ENCODE measurements around the gene IQCH.
"Not testable (repeated sequence)": the region's sequence is repeated elsewhere in the genome, so short reads cannot be mapped to it uniquely, and the experiment has no call there.

IQCH gene

DNA sequence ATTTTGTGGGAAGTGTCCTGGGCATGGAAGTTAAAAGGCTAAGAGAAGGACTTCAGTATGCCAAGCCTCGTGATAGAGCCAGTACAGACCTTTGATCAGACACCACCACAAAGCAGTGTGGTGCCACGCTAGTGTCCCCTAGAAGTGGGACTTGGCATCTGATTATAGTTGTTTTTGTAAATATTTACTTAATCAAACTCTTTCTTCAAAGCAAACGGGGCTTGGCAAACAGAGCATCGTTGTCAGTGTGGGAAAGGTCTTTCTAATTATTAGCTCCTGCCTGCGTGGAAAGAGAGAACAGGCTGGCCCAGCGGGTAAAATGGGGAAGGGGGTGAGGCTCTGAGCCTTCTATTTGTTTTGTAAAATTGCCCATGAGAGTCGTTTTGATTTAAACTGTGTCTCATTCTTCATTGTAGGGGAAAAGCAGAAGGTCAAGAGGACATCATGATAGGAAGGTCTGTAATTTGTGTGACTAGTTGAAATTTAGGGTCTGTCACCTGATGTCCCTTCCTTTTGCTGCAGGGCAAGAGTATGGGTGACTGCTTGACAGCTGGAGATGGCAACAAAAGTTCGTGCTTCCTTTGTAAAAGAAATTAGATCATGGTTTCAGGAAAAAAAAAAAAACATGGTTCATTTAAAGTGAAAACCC, 105.0 kb downstream of the IQCH start:
- no peaks in the 10 kb centered on the region for H3K36me3 ChIP-seq (ENCODE audit: insufficient read depth, low read length)
- H3K4me1 ChIP-seq (ENCODE audit: insufficient read depth, low read length): peaks cover 32% of the 10 kb centered on the region
- no peak overlapping the region for H2AFZ ChIP-seq (ENCODE audit: low read depth, low read length)
- no peak overlapping the region for H3K4me3 ChIP-seq (ENCODE audit: low read length)
- peaks cover 2% of the 10 kb centered on the region for H3K9me3 ChIP-seq (ENCODE audit: low read length)
- no peaks in the 10 kb centered on the region for H3K27me3 ChIP-seq (ENCODE audit: insufficient read depth, low read length)

DNA sequence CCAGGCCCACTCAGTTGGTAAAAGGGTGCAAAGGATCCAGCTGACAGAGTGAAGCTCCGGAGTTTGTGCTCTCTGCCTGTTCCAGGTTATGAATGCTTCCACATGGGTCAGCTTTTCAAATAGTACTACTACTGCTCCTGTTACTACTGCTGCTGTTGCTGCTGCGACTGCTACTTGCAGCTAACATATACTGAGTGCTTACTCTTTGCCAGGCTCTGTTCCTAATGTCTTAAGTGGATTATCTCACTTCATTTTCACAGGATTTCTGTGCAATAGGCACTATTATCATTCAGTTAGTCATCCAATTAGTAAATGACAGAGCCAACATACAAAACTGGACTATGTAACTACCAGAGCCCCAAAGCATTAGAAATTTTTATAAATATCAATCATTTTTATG, 106.5 kb downstream of the IQCH start:
- no peaks in the 10 kb centered on the region for H3K27me3 ChIP-seq (ENCODE audit: insufficient read depth, low read length)
- H3K9me3 ChIP-seq (ENCODE audit: low read length): no peaks in the 10 kb centered on the region
- peaks cover 32% of the 10 kb centered on the region for H3K4me1 ChIP-seq (ENCODE audit: insufficient read depth, low read length)
- no peak overlapping the region for H2AFZ ChIP-seq (ENCODE audit: low read depth, low read length)
- no peak overlapping the region for H3K4me3 ChIP-seq (ENCODE audit: low read length)
- no peaks in the 10 kb centered on the region for H3K36me3 ChIP-seq (ENCODE audit: insufficient read depth, low read length)

DNA sequence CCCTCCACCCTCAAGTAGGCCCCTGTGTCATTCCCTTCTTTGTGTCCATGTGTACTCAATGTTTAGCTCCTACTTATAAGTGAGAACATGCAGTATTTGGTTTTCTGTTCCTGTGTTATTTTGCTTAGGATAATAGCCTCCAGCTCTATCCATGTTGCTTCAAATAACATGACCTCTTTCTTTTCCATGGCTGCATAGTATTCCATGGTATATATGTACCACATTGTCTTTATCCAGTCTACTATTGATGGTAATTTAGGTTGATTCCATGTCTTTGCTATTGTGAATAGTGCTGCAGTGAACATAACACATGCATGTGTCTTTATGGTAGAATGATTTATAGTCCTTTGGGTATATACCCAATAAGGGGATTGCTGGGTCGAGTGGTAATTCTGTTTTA, 109.1 kb downstream of the IQCH start:
- H3K4me3 ChIP-seq (ENCODE audit: low read length); H3K27me3 ChIP-seq (ENCODE audit: insufficient read depth, low read length); H2AFZ ChIP-seq (ENCODE audit: low read depth, low read length); H3K9me3 ChIP-seq (ENCODE audit: low read length); H3K36me3 ChIP-seq (ENCODE audit: insufficient read depth, low read length): not testable (repeated sequence)
- peaks cover 20% of the 10 kb centered on the region for H3K4me1 ChIP-seq (ENCODE audit: insufficient read depth, low read length)

DNA sequence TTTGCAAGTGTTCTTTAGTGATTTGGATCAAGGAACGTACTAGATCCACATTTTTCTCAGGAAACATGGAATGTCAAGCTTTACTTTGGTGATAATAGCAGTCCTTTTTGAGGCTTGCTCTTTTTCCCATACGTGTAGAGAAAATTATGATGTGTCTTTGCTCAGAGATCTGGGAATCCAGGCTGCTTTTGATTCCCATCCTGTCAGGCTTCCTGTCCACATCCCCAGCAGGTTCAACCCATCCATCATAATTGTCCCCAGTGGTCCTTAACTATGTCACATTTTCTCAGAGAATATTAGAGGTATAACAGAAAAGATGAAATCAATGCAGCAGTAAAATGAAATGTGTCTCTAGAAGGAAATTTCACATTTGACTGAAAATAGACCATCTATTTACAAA, 111.4 kb downstream of the IQCH start:
- H3K4me1 ChIP-seq (ENCODE audit: insufficient read depth, low read length): no peaks in the 10 kb centered on the region
- H3K4me3 ChIP-seq (ENCODE audit: low read length): no peak overlapping the region
- H2AFZ ChIP-seq (ENCODE audit: low read depth, low read length): no peak overlapping the region
- no peaks in the 10 kb centered on the region for H3K36me3 ChIP-seq (ENCODE audit: insufficient read depth, low read length)
- no peaks in the 10 kb centered on the region for H3K9me3 ChIP-seq (ENCODE audit: low read length)
- H3K27me3 ChIP-seq (ENCODE audit: insufficient read depth, low read length): no peaks in the 10 kb centered on the region

DNA sequence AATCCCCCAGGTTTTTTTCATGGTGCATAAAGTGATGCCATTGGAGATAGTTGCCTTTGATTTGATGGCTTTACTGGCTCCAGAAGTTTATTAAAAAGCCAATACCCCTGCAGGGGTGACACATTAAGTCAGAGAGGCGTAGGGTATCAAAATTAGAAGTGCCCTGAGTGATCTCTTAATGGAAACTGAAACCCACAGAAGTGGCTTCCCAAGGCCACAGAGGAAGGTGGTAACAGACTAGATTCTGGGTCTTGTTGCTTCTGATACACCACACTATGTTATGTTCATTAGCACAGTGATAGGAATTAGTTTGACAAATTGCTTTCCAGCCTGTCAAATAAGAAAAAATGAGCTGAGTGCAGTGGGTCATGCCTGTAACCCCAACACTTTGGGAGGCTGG, 112.3 kb downstream of the IQCH start:
- Histone ChIP-seq H3K4me1 (ENCODE audit: insufficient read depth, low read length) (no peaks in the 10 kb centered on the region), H3K9me3 (ENCODE audit: low read length) (no peaks in the 10 kb centered on the region), H2AFZ (ENCODE audit: low read depth, low read length) (no peak overlapping the region), H3K4me3 (ENCODE audit: low read length) (no peak overlapping the region), H3K36me3 (ENCODE audit: insufficient read depth, low read length) (no peaks in the 10 kb centered on the region), H3K27me3 (ENCODE audit: insufficient read depth, low read length) (no peaks in the 10 kb centered on the region)

DNA sequence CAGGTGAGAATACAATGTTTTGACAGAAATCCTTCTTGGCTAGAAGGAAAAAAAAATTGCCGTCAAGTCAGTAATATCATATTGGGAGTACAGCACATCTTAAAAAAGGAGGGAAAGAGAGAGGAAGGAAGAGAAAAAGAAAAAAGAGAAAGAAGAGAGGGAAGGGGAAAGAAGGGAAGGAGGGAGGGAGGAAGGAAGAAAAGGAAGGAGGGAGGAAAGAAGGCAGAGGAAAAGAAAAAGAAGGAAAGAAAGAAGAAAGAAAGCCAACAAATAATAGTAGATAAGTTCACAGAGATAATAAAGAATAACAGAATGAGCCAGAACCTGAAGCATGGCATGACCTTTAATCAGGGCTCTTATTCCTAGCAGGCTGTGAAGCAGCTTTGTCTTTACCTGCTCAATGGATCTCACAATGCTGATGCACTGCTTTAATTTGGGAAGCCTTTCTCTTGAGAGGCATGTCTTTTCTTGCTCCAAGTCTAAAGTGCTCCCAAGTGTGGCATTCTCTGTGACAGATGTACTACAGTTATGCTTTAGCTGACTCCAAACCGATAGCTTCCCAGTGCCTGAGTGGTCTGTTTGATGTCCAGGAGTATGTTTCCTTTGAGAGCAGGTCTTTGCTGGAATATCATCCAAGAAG, 114.9 kb downstream of the IQCH start:
- Histone ChIP-seq H3K4me1 (ENCODE audit: insufficient read depth, low read length) (no peaks in the 10 kb centered on the region), H2AFZ (ENCODE audit: low read depth, low read length) (no peak overlapping the region)

DNA sequence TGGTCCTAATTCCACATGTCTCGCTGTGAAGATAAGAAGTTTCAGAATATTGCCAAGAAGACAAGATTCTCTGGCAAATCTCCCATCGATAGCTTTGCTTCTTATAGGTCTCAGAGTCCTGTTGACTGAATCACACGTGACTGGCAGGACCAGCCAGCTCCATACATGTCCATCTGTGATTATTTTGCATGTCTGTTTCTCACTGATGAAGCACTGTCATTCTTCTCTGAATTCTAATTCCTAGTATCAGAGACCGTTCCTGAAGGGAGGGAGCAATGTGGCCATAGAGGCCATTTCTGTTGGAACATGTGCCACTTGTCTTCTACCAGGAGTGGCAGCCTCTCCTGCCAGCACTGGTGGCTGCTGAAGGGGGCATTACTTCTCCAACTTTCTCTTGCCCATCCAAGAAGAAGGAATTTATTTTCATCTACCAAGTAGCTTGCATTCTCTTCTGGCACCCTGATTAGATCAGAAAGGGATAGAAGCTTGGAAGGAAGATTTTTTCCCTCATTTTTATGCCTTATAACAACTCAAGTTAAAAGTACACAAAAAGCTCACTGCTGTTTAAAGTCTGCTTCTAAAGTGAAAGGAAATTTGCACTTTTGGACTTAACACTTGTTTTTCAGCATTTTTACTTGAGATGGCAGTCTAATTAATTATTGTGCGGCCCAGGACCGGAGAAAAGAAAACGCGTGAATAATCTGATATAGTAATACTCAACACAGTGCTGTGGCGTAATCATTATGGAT, 115.8 kb downstream of the IQCH start:
- no peak overlapping the region for H3K4me3 ChIP-seq (ENCODE audit: low read length)
- no peak overlapping the region for H2AFZ ChIP-seq (ENCODE audit: low read depth, low read length)
- no peaks in the 10 kb centered on the region for H3K4me1 ChIP-seq (ENCODE audit: insufficient read depth, low read length)
- H3K9me3 ChIP-seq (ENCODE audit: low read length): no peaks in the 10 kb centered on the region
- H3K27me3 ChIP-seq (ENCODE audit: insufficient read depth, low read length): no peaks in the 10 kb centered on the region
- H3K36me3 ChIP-seq (ENCODE audit: insufficient read depth, low read length): no peaks in the 10 kb centered on the region

More for the DNA sequence above, 114.9 kb downstream of the IQCH start:
- Histone ChIP-seq H3K9me3 (ENCODE audit: low read length) (no peaks in the 10 kb centered on the region), H3K4me3 (ENCODE audit: low read length) (no peak overlapping the region), H3K36me3 (ENCODE audit: insufficient read depth, low read length) (no peaks in the 10 kb centered on the region), H3K27me3 (ENCODE audit: insufficient read depth, low read length) (no peaks in the 10 kb centered on the region)

DNA sequence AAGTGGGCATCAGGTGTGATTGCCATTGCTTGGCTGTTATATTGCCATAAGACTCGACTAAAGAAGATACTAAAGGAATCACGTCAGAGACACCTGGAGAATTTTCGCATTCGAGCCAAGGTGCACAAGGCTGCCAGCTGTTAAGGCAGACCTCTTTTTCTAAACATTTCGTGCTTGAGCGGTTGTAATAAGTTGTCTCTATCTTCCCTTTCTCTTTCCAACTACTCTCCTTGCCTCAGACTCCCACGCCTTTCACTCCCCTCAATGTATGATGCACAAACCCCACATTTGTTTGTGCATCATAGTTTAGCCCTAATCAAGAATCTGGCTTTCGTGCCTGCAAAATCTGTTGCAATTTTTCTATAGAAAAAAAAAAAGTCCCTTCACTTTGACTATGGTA, 118.0 kb downstream of the IQCH start:
- Histone ChIP-seq H3K36me3 (ENCODE audit: insufficient read depth, low read length) (no peaks in the 10 kb centered on the region), H3K27me3 (ENCODE audit: insufficient read depth, low read length) (no peaks in the 10 kb centered on the region), H3K4me3 (ENCODE audit: low read length) (no peak overlapping the region), H3K9me3 (ENCODE audit: low read length) (no peaks in the 10 kb centered on the region), H2AFZ (ENCODE audit: low read depth, low read length) (no peak overlapping the region), H3K4me1 (ENCODE audit: insufficient read depth, low read length) (no peaks in the 10 kb centered on the region)

DNA sequence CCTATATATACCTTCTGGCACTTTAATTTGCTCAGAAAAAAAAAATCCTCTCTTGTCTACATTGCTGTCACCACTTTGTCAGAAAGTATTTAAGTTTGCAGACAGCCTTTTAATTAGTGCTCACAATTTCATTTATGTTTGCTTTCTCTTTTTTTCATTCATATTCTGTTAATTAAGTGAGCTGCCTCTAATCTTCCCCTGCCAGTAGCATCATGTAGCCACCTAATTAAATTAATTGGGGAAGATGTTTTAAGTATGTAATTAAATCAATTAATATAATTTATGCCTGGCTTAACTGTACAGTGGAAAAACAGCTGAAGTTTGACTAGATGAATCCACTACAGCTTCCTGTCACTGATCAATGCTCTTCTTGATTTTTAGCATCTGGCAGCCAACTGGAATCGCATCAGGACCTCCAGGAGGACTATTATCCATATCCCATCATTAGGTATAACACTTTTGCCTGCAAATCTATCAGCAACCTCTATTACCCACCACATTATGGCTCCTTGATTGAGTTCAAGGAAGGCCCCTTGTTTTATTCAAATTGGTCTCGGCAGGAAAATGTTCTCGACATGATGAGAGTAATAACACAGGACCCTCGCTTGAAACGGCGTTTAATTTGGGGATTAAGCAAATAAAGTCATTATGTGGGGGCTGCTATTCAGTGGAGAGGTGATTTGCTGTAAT, 118.5 kb downstream of the IQCH start:
- Histone ChIP-seq H3K4me1 (ENCODE audit: insufficient read depth, low read length) (no peaks in the 10 kb centered on the region), H3K4me3 (ENCODE audit: low read length) (no peak overlapping the region), H3K36me3 (ENCODE audit: insufficient read depth, low read length) (no peaks in the 10 kb centered on the region), H3K27me3 (ENCODE audit: insufficient read depth, low read length) (no peaks in the 10 kb centered on the region), H2AFZ (ENCODE audit: low read depth, low read length) (no peak overlapping the region), H3K9me3 (ENCODE audit: low read length) (no peaks in the 10 kb centered on the region)

DNA sequence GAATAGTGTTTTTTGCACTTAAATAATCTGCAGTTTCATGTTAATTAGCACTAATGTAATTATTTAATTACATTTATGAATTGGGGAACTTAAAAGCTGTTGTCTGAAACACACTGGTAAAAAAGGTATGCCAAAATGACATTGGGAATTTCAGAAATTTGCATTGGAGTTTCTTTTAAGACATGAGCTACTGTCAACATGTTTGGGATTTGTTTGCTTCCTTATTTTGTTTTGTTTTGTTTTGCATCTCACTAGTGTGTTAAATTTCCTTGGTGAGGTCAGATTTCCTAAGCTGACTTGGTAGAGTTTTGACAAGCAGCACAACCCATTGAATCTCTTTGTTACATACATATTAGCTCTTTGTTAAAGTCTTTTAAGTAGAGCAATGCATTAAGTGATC, 119.4 kb downstream of the IQCH start:
- Histone ChIP-seq H3K4me1 (ENCODE audit: insufficient read depth, low read length) (no peaks in the 10 kb centered on the region), H3K9me3 (ENCODE audit: low read length) (no peaks in the 10 kb centered on the region), H3K4me3 (ENCODE audit: low read length) (no peak overlapping the region), H3K27me3 (ENCODE audit: insufficient read depth, low read length) (no peaks in the 10 kb centered on the region), H2AFZ (ENCODE audit: low read depth, low read length) (no peak overlapping the region), H3K36me3 (ENCODE audit: insufficient read depth, low read length) (no peaks in the 10 kb centered on the region)

DNA sequence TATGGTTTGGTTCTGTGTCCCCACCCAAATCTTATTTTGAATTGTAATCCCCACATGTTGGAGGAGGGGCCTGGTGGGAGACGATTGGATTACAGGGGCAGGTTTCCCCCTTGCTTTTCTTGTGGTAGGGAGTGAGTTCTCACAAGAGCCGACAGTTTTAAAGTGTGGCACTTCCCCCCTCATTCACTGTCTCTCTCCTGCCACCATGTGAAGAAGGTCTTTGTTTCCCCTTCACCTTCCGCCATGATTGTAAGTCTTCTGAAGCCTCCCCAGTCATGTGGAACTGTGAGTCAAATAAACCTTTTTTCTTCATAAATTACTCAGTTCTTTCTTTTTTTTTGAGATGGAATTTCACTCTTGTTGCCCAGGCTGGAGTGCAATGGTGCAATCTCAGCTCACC, 124.9 kb downstream of the IQCH start:
- no peaks in the 10 kb centered on the region for H3K9me3 ChIP-seq (ENCODE audit: low read length)
- peaks cover 12% of the 10 kb centered on the region for H3K4me1 ChIP-seq (ENCODE audit: insufficient read depth, low read length)
- no peaks in the 10 kb centered on the region for H3K36me3 ChIP-seq (ENCODE audit: insufficient read depth, low read length)
- no peak overlapping the region for H2AFZ ChIP-seq (ENCODE audit: low read depth, low read length)
- H3K27me3 ChIP-seq (ENCODE audit: insufficient read depth, low read length): no peaks in the 10 kb centered on the region
- no peak overlapping the region for H3K4me3 ChIP-seq (ENCODE audit: low read length)

DNA sequence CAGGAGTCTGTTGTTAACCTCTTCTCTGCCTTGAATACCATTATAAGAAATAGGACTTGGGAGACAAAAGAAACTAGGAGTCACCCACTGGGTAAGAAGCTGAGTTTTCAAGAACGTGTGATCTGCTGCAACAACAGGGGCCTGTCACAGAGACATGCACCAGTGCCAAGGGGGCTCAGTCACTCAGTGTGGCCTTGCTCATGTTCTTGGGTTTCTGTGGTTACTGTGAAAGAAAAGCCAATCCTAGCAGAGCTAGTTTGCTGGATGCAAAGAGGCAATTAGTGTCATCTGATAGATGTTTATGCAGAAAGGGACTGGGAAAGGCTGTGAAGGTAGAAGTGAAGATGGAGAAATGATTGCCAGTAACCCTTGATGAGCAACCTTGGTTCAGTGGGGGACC, 126.3 kb downstream of the IQCH start:
- H2AFZ ChIP-seq (ENCODE audit: low read depth, low read length): no peak overlapping the region
- H3K4me1 ChIP-seq (ENCODE audit: insufficient read depth, low read length): peaks cover 14% of the 10 kb centered on the region
- no peaks in the 10 kb centered on the region for H3K27me3 ChIP-seq (ENCODE audit: insufficient read depth, low read length)
- H3K4me3 ChIP-seq (ENCODE audit: low read length): no peak overlapping the region
- no peaks in the 10 kb centered on the region for H3K9me3 ChIP-seq (ENCODE audit: low read length)
- H3K36me3 ChIP-seq (ENCODE audit: insufficient read depth, low read length): no peaks in the 10 kb centered on the region

DNA sequence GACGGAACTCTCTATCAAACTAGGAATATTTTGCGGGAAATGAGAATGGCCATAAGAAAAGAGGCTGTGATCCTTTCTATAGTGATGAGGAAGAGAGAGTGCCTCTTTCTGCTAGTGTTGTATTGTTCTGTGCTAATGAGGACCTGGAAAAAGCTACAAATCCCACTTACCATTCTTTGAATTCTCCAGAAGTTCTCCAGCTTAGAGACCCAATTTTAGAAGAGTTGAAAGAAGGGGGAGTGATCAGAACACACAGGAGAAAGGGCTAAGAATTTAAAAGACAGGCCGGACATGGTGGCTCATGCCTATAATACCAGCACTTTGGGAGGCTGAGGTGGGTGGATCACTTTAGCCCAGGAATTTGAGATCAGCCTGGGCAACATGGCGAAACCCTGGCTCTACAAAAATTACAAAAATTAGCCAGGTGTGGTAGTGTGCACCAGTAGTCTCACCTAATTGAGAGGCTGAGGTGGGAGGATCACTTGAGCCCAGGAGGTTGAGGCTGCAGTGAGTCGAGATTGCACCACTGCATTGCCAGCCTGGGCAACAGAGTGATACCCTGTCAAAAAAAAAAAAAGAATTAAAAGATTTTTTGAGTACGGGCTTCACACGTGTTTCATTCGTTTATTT, 126.9 kb downstream of the IQCH start:
- H3K36me3 ChIP-seq (ENCODE audit: insufficient read depth, low read length): no peaks in the 10 kb centered on the region
- H3K27me3 ChIP-seq (ENCODE audit: insufficient read depth, low read length): no peaks in the 10 kb centered on the region
- H3K4me3 ChIP-seq (ENCODE audit: low read length): no peak overlapping the region
- H3K9me3 ChIP-seq (ENCODE audit: low read length): no peaks in the 10 kb centered on the region
- peaks cover 14% of the 10 kb centered on the region for H3K4me1 ChIP-seq (ENCODE audit: insufficient read depth, low read length)
- no peak overlapping the region for H2AFZ ChIP-seq (ENCODE audit: low read depth, low read length)

All from neuron (in vitro differentiated cells).